HFFc6 (cell line): ENCODE data around the gene C9orf40. TPM values are rescaled to one million over a fixed set of nuclear protein-coding genes. Genes with fewer than 3 reads are reported as not detected.
A peak's percentile ranks its signal among the peaks of the same experiment; 100 is the strongest.

Experiments
- DNase-seq: peaks from one replicate; pipeline ENCODE4 v3.0.0-alpha.2; 2018
- H3K27ac Mint-ChIP-seq: 2 replicates; pipeline ENCODE4 v1.8.0; 2020; ENCODE audit warnings: mild to moderate bottlenecking, mixed read lengths
- H3K27me3 Mint-ChIP-seq: 2 replicates; pipeline ENCODE4 v1.8.0; 2021; ENCODE audit warnings: mild to moderate bottlenecking, moderate library complexity, mixed read lengths; ENCODE audit not compliant: insufficient read depth
- H3K36me3 Mint-ChIP-seq: 2 replicates; pipeline ENCODE4 v1.8.0; 2021; ENCODE audit warnings: low read depth, mixed read lengths
- H3K4me1 Mint-ChIP-seq: 2 replicates; pipeline ENCODE4 v1.8.0; 2020; ENCODE audit warnings: low read depth, mixed read lengths
- H3K4me3 Mint-ChIP-seq: 2 replicates; pipeline ENCODE4 v1.8.0; 2020; ENCODE audit warnings: mild to moderate bottlenecking, moderate library complexity, mixed read lengths
- H3K9me3 Mint-ChIP-seq: 2 replicates; pipeline ENCODE4 v1.8.0; 2020; ENCODE audit warnings: mild to moderate bottlenecking, mixed read lengths
- CTCF ChIP-seq: fragments of 200-600 bp; sonication (generic); IDR thresholded peaks from 2 replicates; pipeline ENCODE4 v1.5.0; 2021; ENCODE audit warnings: antibody characterized with exemption, mild to moderate bottlenecking
- total RNA-seq, 6 experiments: library from RNA; stranded (reverse); fragmentation: NEBNext Ultra II Directional; extraction: Animal tissue kit (Norgen Biotek cat#: 25700); gene quantifications; 2 replicates in 1 of 6; 3 replicates in 5 of 6; pipeline ENCODE4 v1.2.3, GENCODE V29; 2021

C9orf40 gene
- total RNA-seq, 6 experiments from 2014 or later, result 5.7 to 12.0 (median 8.2) TPM

- DNase-seq, result no peak
- H3K4me3 Mint-ChIP-seq, result no peak overlapping the region
- H3K4me1 Mint-ChIP-seq, result peaks cover 8% of the 10 kb centered on the region
- H3K9me3 Mint-ChIP-seq, result peaks cover 13% of the 10 kb centered on the region
- no peak for TF ChIP-seq CTCF
- H3K27me3 Mint-ChIP-seq, result peaks cover 2% of the 10 kb centered on the region
- no peak overlapping the region for H3K27ac Mint-ChIP-seq
- H3K36me3 Mint-ChIP-seq, result peaks cover 25% of the 10 kb centered on the region
These were observed 10.3 kb upstream of the C9orf40 start for GRCh38 chr9:74963056-74963455.

GRCh38 chr9:74961496-74961895, 8.8 kb upstream of the C9orf40 start:
- no peak for DNase-seq
- H3K9me3 Mint-ChIP-seq, result peaks cover 13% of the 10 kb centered on the region
- peaks cover 8% of the 10 kb centered on the region for H3K4me1 Mint-ChIP-seq
- TF ChIP-seq CTCF, result no peak
- H3K36me3 Mint-ChIP-seq, result peaks cover 25% of the 10 kb centered on the region
- no peak overlapping the region for H3K27ac Mint-ChIP-seq
- H3K4me3 Mint-ChIP-seq, result no peak overlapping the region
- peaks cover 2% of the 10 kb centered on the region for H3K27me3 Mint-ChIP-seq

GRCh38 chr9:74960561-74960960, 7.8 kb upstream of the C9orf40 start:
- H3K27ac Mint-ChIP-seq, result no peak overlapping the region
- H3K9me3 Mint-ChIP-seq, result peaks cover 13% of the 10 kb centered on the region
- H3K27me3 Mint-ChIP-seq, result peaks cover 2% of the 10 kb centered on the region
- no peak overlapping the region for H3K4me3 Mint-ChIP-seq
- no peak for TF ChIP-seq CTCF
- peaks cover 8% of the 10 kb centered on the region for H3K4me1 Mint-ChIP-seq
- peak; percentile 64 for DNase-seq
- peaks cover 25% of the 10 kb centered on the region for H3K36me3 Mint-ChIP-seq

- Mint-ChIP-seq H3K9me3 (peaks cover 13% of the 10 kb centered on the region), H3K27ac (no peak overlapping the region), H3K27me3 (no peaks in the 10 kb centered on the region), H3K4me1 (peaks cover 13% of the 10 kb centered on the region), H3K4me3 (no peak overlapping the region), H3K36me3 (peaks cover 25% of the 10 kb centered on the region)
- peak; percentile 13; the same call in 1 of the 2 replicates for TF ChIP-seq CTCF
- no peak for DNase-seq
These were observed 5.9 kb upstream of the C9orf40 start for GRCh38 chr9:74958587-74958986.

- no peaks in the 10 kb centered on the region for H3K9me3 Mint-ChIP-seq
- DNase-seq, result peak; percentile 15
- peak overlapping the region; percentile 87 for H3K27ac Mint-ChIP-seq
- peak overlapping the region; percentile 89 for H3K4me3 Mint-ChIP-seq
- TF ChIP-seq CTCF, result no peak
- no peaks in the 10 kb centered on the region; the same call in 1 of the 2 replicates for H3K36me3 Mint-ChIP-seq
- H3K4me1 Mint-ChIP-seq, result peaks cover 29% of the 10 kb centered on the region
- H3K27me3 Mint-ChIP-seq, result no peaks in the 10 kb centered on the region
These were observed 581 bp upstream of the C9orf40 start for GRCh38 chr9:74953235-74953751.
